Common myeloid progenitor, CD34-positive (primary cell): Measurements from ENCODE around the gene PPP2R1B.

Experiments
- CTCF ChIA-PET: fragments of 350-600 bp; sonication (Branson Sonifier 250); formaldehyde crosslinking; loops from one replicate; lab custom pipeline; 2021; ENCODE audit warnings: antibody characterized with exemption; lab: Charles Lee
- POLR2A ChIA-PET: fragments of 350-600 bp; sonication (Branson Sonifier 250); formaldehyde crosslinking; loops from one replicate; lab custom pipeline; 2021; ENCODE audit warnings: antibody characterized with exemption; lab: Charles Lee
- DNase-seq, 3 donors: peaks; one replicate each; pipeline versions ENCODE4 v3.0.0 to v3.0.0-alpha.2; 2013
- H3K27ac ChIP-seq, 2 experiments: 1 replicate in 1 of 2; 2 replicates in 1 of 2; pipeline ENCODE4 v1.7.0; 2013; ENCODE audit warnings: inconsistent platforms in 2 of 2, low read length in 2 of 2, mild to moderate bottlenecking in 2 of 2, low read depth in 1 of 2, moderate library complexity in 1 of 2; ENCODE audit not compliant: severe bottlenecking in 2 of 2, insufficient read depth in 1 of 2, poor library complexity in 1 of 2
- H3K27me3 ChIP-seq, 5 experiments: replicated peaks in 2 of 5; 1 replicate in 3 of 5; 2 replicates in 2 of 5; pipeline versions ENCODE4 v1.6.1 to v1.7.0; 2013; ENCODE audit warnings: low read length in 4 of 5, mild to moderate bottlenecking in 2 of 5, moderate library complexity in 2 of 5, inconsistent platforms in 1 of 5; ENCODE audit not compliant: insufficient read depth in 5 of 5, control insufficient read depth in 4 of 5
- H3K36me3 ChIP-seq, 4 experiments: 1 replicate in 2 of 4; 2 replicates in 2 of 4; pipeline versions ENCODE4 v1.6.1 to v1.7.0; 2013; ENCODE audit warnings: low read length in 3 of 4, control low read depth in 1 of 4, mild to moderate bottlenecking in 1 of 4; ENCODE audit not compliant: control insufficient read depth in 4 of 4, insufficient read depth in 4 of 4
- H3K4me1 ChIP-seq, 4 experiments: 1 replicate in 3 of 4; 2 replicates in 1 of 4; pipeline versions ENCODE4 v1.6.1 to v1.7.1; 2013; ENCODE audit warnings: low read length in 3 of 4, mild to moderate bottlenecking in 3 of 4, control low read depth in 1 of 4, inconsistent platforms in 1 of 4, moderate library complexity in 1 of 4; ENCODE audit not compliant: control insufficient read depth in 4 of 4, insufficient read depth in 4 of 4; ENCODE audit errors: control extremely low read depth in 1 of 4
- H3K4me3 ChIP-seq, 7 experiments: 1 replicate in 4 of 7; 2 replicates in 3 of 7; pipeline versions ENCODE4 v1.5.1 to v1.7.0; 2013; ENCODE audit warnings: mild to moderate bottlenecking in 7 of 7, low read length in 6 of 7, moderate library complexity in 6 of 7, inconsistent platforms in 2 of 7, low read depth in 2 of 7, control low read depth in 1 of 7; ENCODE audit not compliant: insufficient read depth in 4 of 7, control insufficient read depth in 1 of 7; ENCODE audit errors: extremely low read depth in 1 of 7
- H3K9me3 ChIP-seq, 5 experiments: 1 replicate in 4 of 5; 2 replicates in 1 of 5; pipeline versions ENCODE4 v1.6.1 to v1.7.1; 2013; ENCODE audit warnings: low read length in 4 of 5, mild to moderate bottlenecking in 2 of 5, inconsistent platforms in 1 of 5, low read depth in 1 of 5, moderate library complexity in 1 of 5; ENCODE audit not compliant: control insufficient read depth in 4 of 5, insufficient read depth in 2 of 5; ENCODE audit errors: control extremely low read depth in 1 of 5
- WGBS: methylation state at CpG from one replicate; pipeline ENCODE4 v1.1.5; 2013; ENCODE audit not compliant: insufficient coverage; 5-methylcytosine and 5-hydroxymethylcytosine counted together

PPP2R1B gene

GRCh38 chr11:111724615-111725129, 41.5 kb downstream of the PPP2R1B start:
- Histone ChIP-seq H3K4me3 (no peak overlapping the region), H3K36me3 (peaks cover 19 to 79% (median 68%) of the 10 kb centered on the region in 4 experiments), H3K4me1 (no peaks in the 10 kb centered on the region), H3K27ac (no peak overlapping the region), H3K27me3 (no peaks in the 10 kb centered on the region), H3K9me3 (no peaks in the 10 kb centered on the region)
- ChIA-PET POLR2A (no interaction called here), CTCF (interaction anchor here (1.8 to 2.2 kb wide), 3 partner anchors 9 to 35 kb away, joined by 4 to 7 read pairs (median 6); no protein-coding TSS in a partner anchor)
- WGBS = 98% methylated on average over 8 of the region's 11 CpGs
- no peak for DNase-seq

- POLR2A ChIA-PET = no interaction called here
- CTCF ChIA-PET = interaction anchor here (1.6 to 2.0 kb wide), 3 partner anchors 10 to 103 kb away, joined by 3 to 7 read pairs (median 4); no protein-coding TSS in a partner anchor
- no peak overlapping the region for H3K4me3 ChIP-seq
- no peak for DNase-seq
- no peaks in the 10 kb centered on the region for H3K4me1 ChIP-seq
- no peaks in the 10 kb centered on the region for H3K27me3 ChIP-seq
- peaks cover 19 to 82% (median 67%) of the 10 kb centered on the region in 4 experiments for H3K36me3 ChIP-seq
- WGBS = 98% methylated on average over 9 of the region's 15 CpGs
- H3K9me3 ChIP-seq = no peaks in the 10 kb centered on the region
- H3K27ac ChIP-seq = no peak overlapping the region
Measured at GRCh38 chr11:111723595-111723994, 42.6 kb downstream of the PPP2R1B start.

DNA sequence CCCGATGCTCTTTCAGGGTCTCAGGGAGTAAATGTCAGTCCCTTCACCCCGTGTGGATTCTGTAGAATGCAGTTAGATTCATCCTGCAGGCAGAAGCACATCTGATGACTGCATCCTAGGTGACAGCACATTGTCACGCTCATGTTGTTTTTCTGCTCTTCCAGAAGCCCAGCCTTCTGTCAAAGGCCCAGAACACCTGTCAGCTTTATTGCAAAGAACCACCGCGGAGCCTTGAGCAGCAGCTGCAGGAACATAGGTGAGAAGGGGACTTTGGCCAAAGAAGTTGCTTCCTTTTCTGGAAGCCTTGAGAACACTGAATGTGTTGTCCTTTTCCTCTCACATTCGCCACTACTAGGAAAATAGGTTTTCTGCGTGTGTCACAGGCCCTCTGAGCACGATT, 43.7 kb downstream of the PPP2R1B start:
- no peak for DNase-seq

DNA sequence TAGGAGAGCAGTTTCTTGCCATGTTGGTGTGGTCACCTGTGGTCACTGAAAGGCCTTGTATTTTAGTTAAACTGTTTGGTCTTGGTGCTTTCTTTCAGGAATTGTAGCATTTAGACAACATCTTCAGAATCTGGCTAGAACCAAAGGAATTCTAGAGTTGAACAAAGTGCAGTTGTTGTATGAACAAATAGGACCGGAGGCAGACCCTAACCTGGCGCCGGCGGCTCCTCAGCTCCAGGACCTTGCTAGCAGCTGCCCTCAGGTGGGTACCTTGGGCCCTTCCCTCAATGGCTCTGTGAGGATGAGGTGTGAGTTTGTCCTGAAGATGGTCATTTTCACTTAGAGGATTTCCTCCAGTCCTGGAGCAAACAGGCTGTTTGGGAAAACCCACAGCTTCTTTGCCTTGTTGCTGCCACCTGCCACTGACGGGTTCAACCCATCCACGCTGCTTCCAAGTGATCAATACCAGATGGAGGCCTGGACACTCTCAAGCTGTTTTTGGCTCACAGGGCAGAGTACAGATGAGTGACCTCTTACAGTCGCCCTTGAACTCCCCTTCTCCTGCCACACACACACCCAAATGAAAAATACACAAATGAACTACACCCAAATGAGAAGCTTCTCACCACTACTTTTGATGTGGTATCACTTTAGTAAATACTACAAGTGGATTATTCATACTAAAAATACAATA, 45.2 kb downstream of the PPP2R1B start:
- Histone ChIP-seq H3K4me3 (no peak overlapping the region), H3K27me3 (no peaks in the 10 kb centered on the region), H3K27ac (no peak overlapping the region), H3K36me3 (peaks cover 20 to 72% (median 58%) of the 10 kb centered on the region in 4 experiments), H3K9me3 (no peaks in the 10 kb centered on the region), H3K4me1 (no peaks in the 10 kb centered on the region)
- no peak for DNase-seq
- CTCF ChIA-PET = interaction anchor here (0.7 to 0.9 kb wide), 2 partner anchors 9 to 38 kb away, joined by 3 read pairs; no protein-coding TSS in a partner anchor
- POLR2A ChIA-PET = no interaction called here
- 99% methylated on average over 6 of the region's 7 CpGs for WGBS

More for the DNA sequence above, 43.7 kb downstream of the PPP2R1B start:
- H3K36me3 ChIP-seq = peaks cover 22 to 85% (median 67%) of the 10 kb centered on the region in 4 experiments
- 98% methylated on average over 8 of the region's 8 CpGs for WGBS
- ChIA-PET POLR2A (no interaction called here), CTCF (no interaction called here)
- H3K4me3 ChIP-seq = no peak overlapping the region
- no peak overlapping the region for H3K27ac ChIP-seq
- H3K4me1 ChIP-seq = no peaks in the 10 kb centered on the region
- H3K9me3 ChIP-seq = no peaks in the 10 kb centered on the region
- no peaks in the 10 kb centered on the region for H3K27me3 ChIP-seq

GRCh38 chr11:111719379-111719778, 46.8 kb downstream of the PPP2R1B start:
- Histone ChIP-seq H3K4me1 (peaks cover 3 to 10% (median 9%) of the 10 kb centered on the region in 4 experiments), H3K36me3 (peaks cover 18 to 58% (median 48%) of the 10 kb centered on the region in 4 experiments), H3K4me3 (no peak overlapping the region), H3K27me3 (no peaks in the 10 kb centered on the region), H3K9me3 (no peaks in the 10 kb centered on the region), H3K27ac (no peak overlapping the region)
- DNase-seq = no peak
- WGBS = no CpG with 5 or more reads among the region's 2 CpGs
- POLR2A ChIA-PET = no interaction called here
- CTCF ChIA-PET = interaction anchor here (1.3 kb wide), 1 partner anchor 57 kb away, joined by 4 read pairs; no protein-coding TSS in a partner anchor

DNA sequence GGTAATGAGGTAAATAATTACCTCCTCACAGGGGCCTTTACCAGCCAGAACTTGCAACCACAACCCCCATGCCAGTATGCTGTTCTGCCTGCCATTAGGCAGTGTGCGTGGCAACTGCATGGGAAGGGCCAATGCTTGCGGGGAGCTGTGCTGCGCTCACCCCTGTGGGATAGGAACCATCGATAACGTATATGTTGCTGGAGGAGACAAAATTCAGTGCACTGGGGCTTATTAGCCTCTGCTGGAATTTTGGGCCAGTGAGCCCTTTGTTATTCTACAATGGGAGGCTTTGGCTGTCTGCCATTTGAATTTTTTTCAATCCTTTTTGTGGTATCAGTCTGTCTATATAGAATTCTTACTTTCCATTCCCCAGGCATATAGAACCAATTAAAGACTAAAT, 47.3 kb downstream of the PPP2R1B start:
- Histone ChIP-seq H3K36me3 (peaks cover 15 to 58% (median 43%) of the 10 kb centered on the region in 4 experiments), H3K27me3 (no peaks in the 10 kb centered on the region), H3K4me1 (peaks cover 3 to 16% (median 10%) of the 10 kb centered on the region in 4 experiments), H3K9me3 (no peaks in the 10 kb centered on the region), H3K27ac (no peak overlapping the region), H3K4me3 (no peak overlapping the region)
- CTCF ChIA-PET = interaction anchor here (1.3 kb wide), 1 partner anchor 58 kb away, joined by 4 read pairs; no protein-coding TSS in a partner anchor
- 100% methylated on average over 3 of the region's 5 CpGs for WGBS
- no peak for DNase-seq
- POLR2A ChIA-PET = no interaction called here

DNA sequence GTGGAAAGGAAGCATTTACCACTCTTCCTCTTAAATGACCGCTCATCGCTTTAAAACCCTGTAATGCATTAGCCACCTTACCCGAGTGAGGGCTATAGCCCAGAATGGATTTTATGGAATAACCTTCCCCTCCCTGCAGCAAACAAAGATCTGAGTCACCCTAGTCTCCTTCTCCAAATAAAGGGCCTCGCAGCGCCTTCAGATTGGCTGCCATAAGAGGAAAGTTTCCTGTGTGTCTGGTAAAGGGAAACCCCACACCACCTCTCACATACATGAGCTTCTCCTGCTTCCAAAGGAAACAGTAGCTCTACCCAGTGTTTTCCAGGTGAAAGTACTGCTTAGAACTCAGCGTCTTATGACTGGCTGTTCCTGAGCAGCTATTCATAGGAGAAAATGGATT, 47.8 kb downstream of the PPP2R1B start:
- peaks cover 3 to 16% (median 10%) of the 10 kb centered on the region in 4 experiments for H3K4me1 ChIP-seq
- no peak overlapping the region for H3K4me3 ChIP-seq
- 100% methylated on average over 2 of the region's 6 CpGs for WGBS
- no peak overlapping the region for H3K27ac ChIP-seq
- H3K36me3 ChIP-seq = peaks cover 15 to 56% (median 39%) of the 10 kb centered on the region in 4 experiments
- POLR2A ChIA-PET = no interaction called here
- no peaks in the 10 kb centered on the region for H3K9me3 ChIP-seq
- CTCF ChIA-PET = interaction anchor here (1.3 kb wide), 1 partner anchor 58 kb away, joined by 4 read pairs; no protein-coding TSS in a partner anchor
- DNase-seq = no peak
- no peaks in the 10 kb centered on the region for H3K27me3 ChIP-seq
